ENCODE data around the gene AGPAT2. TPM values are rescaled to one million over a fixed set of nuclear protein-coding genes. Genes with fewer than 3 reads are reported as not detected.

AGPAT2 gene
- total RNA-seq, 2 donors from 2014 or later: 197 to 372 TPM

- H3K4me1 ChIP-seq: no peaks in the 10 kb centered on the region
- no peak overlapping the region for H3K27ac ChIP-seq
- no peak overlapping the region for H3K4me3 ChIP-seq
- no peak overlapping the region for H3K9ac ChIP-seq (ENCODE audit: low read depth in 2 of 2, low read length in 2 of 2)
- no peak for DNase-seq
- no peak for TF ChIP-seq CTCF (IDR thresholded peaks at IDR 0.05)
- H3K9me3 ChIP-seq: no peaks in the 10 kb centered on the region
- no peaks in the 10 kb centered on the region for H3K36me3 ChIP-seq
- intact Hi-C loops (cut with DNase I): no loop called here
- peaks cover 37% of the 10 kb centered on the region for H3K27me3 ChIP-seq
Observed at GRCh38 chr9:136656183-136656738, 31.0 kb downstream of the AGPAT2 start.

GRCh38 chr9:136655536-136656182, 31.6 kb downstream of the AGPAT2 start:
- Histone ChIP-seq H3K9me3 (no peaks in the 10 kb centered on the region), H3K27ac (no peak overlapping the region), H3K36me3 (no peaks in the 10 kb centered on the region), H3K9ac (ENCODE audit: low read depth in 2 of 2, low read length in 2 of 2) (no peak overlapping the region), H3K27me3 (peaks cover 37% of the 10 kb centered on the region), H3K4me3 (no peak overlapping the region), H3K4me1 (no peaks in the 10 kb centered on the region)
- intact Hi-C loops (cut with DNase I): no loop called here
- no peak for DNase-seq
- TF ChIP-seq CTCF (IDR thresholded peaks at IDR 0.05): no peak

GRCh38 chr9:136654820-136655535, 32.3 kb downstream of the AGPAT2 start:
- intact Hi-C loops (cut with DNase I): no loop called here
- DNase-seq: no peak
- H3K4me1 ChIP-seq: no peaks in the 10 kb centered on the region
- H3K36me3 ChIP-seq: no peaks in the 10 kb centered on the region
- no peak overlapping the region for H3K4me3 ChIP-seq
- H3K9me3 ChIP-seq: no peaks in the 10 kb centered on the region
- no peak for TF ChIP-seq CTCF (IDR thresholded peaks at IDR 0.05)
- H3K9ac ChIP-seq (ENCODE audit: low read depth in 2 of 2, low read length in 2 of 2): peak overlapping the region in 1 of 2 donors; percentile 26
- no peak overlapping the region for H3K27ac ChIP-seq
- H3K27me3 ChIP-seq: peaks cover 37% of the 10 kb centered on the region

GRCh38 chr9:136653323-136654079, 33.8 kb downstream of the AGPAT2 start:
- H3K4me3 ChIP-seq: no peak overlapping the region
- TF ChIP-seq CTCF (IDR thresholded peaks at IDR 0.05): no peak
- no peak overlapping the region for H3K27ac ChIP-seq
- no peaks in the 10 kb centered on the region for H3K9me3 ChIP-seq
- H3K9ac ChIP-seq (ENCODE audit: low read depth in 2 of 2, low read length in 2 of 2): no peak overlapping the region
- intact Hi-C loops (cut with DNase I): no loop called here
- no peaks in the 10 kb centered on the region for H3K4me1 ChIP-seq
- DNase-seq: no peak
- H3K27me3 ChIP-seq: peaks cover 25% of the 10 kb centered on the region
- H3K36me3 ChIP-seq: no peaks in the 10 kb centered on the region

GRCh38 chr9:136651860-136652259, 35.4 kb downstream of the AGPAT2 start:
- Histone ChIP-seq H3K4me1 (no peaks in the 10 kb centered on the region), H3K36me3 (no peaks in the 10 kb centered on the region), H3K27ac (no peak overlapping the region), H3K9ac (ENCODE audit: low read depth in 2 of 2, low read length in 2 of 2) (no peak overlapping the region), H3K4me3 (no peak overlapping the region), H3K27me3 (peaks cover 10% of the 10 kb centered on the region), H3K9me3 (no peaks in the 10 kb centered on the region)
- DNase-seq: no peak
- TF ChIP-seq CTCF (IDR thresholded peaks at IDR 0.05): no peak
- intact Hi-C loops (cut with DNase I): no loop called here

Data from colonic mucosa (tissue), 4 donors.